ENCODE results near the gene DNAH7. TPM values are rescaled to one million over a fixed set of nuclear protein-coding genes. Genes with fewer than 3 reads are reported as not detected.

The DNAH7 gene
- total and polyA plus RNA-seq, 3 donors from 2014 or later = 14.9 to 27.1 (median 25.8) TPM

DNA sequence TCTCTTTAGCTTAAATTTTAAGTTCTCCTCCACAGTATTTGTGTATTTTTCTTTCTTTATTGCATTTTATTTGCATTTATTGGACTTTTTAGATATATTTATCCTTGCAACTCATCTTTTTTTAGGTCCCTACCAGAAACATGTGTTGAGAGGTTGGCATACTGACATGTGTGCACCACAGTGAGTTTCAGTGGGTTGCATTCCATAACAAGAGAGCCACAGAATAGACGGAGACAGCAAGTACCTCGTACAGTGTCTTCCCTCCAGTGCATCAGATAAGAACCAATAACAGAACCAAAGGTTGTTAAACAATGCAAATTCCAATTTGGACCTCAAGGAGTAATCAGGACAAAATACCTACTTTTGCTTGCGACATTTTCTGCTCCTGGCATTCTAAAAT lies 111.9 kb downstream of the DNAH7 start:
- intact Hi-C loops (cut with DNase I; ENCODE audit: low total_unique reads) = no loop called here
- Histone ChIP-seq H3K36me3 (ENCODE audit: low read depth, missing control alignments) (no peaks in the 10 kb centered on the region), H3K9me3 (no peaks in the 10 kb centered on the region), H3K27ac (no peak overlapping the region), H3K27me3 (no peaks in the 10 kb centered on the region), H3K4me3 (no peak overlapping the region), H3K4me1 (no peaks in the 10 kb centered on the region)
- TF ChIP-seq, protein P1, sequence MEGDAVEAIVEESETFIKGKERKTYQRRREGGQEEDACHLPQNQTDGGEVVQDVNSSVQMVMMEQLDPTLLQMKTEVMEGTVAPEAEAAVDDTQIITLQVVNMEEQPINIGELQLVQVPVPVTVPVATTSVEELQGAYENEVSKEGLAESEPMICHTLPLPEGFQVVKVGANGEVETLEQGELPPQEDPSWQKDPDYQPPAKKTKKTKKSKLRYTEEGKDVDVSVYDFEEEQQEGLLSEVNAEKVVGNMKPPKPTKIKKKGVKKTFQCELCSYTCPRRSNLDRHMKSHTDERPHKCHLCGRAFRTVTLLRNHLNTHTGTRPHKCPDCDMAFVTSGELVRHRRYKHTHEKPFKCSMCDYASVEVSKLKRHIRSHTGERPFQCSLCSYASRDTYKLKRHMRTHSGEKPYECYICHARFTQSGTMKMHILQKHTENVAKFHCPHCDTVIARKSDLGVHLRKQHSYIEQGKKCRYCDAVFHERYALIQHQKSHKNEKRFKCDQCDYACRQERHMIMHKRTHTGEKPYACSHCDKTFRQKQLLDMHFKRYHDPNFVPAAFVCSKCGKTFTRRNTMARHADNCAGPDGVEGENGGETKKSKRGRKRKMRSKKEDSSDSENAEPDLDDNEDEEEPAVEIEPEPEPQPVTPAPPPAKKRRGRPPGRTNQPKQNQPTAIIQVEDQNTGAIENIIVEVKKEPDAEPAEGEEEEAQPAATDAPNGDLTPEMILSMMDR (IDR thresholded peaks at IDR 0.05) = no peak
- no peak for DNase-seq
- WGBS, 2 donors = 92% methylated on average over 3 of the region's 3 CpGs

DNA sequence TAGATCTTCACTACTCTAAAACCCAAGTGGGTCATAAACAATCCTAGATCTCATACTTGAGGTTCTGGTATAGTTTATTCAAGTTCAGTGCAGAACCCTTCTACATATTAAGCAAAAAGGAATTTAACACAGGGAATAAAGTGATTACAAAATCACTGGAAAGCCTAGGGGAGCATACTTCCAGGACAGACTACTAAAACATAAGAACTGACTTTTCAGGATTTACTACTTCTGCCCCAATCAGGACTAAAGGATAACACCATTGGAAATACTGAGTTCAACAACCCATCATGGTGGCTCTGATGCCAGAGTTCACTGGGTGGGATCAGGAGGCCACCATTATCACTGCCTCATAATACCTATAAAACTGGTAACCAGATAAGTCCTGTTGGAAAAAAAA lies 123.6 kb downstream of the DNAH7 start:
- TF ChIP-seq, protein P1 (IDR thresholded peaks at IDR 0.05) = no peak
- no peak for TF ChIP-seq POLR2A (IDR thresholded peaks at IDR 0.05)
- no peaks in the 10 kb centered on the region for H3K36me3 ChIP-seq (ENCODE audit: low read depth, missing control alignments)
- intact Hi-C loops (cut with DNase I; ENCODE audit: low total_unique reads) = no loop called here
- H3K4me3 ChIP-seq = no peak overlapping the region
- DNase-seq = no peak
- H3K27me3 ChIP-seq = no peaks in the 10 kb centered on the region
- no peaks in the 10 kb centered on the region for H3K4me1 ChIP-seq
- no peaks in the 10 kb centered on the region for H3K9me3 ChIP-seq
- no peak overlapping the region for H3K27ac ChIP-seq

DNA sequence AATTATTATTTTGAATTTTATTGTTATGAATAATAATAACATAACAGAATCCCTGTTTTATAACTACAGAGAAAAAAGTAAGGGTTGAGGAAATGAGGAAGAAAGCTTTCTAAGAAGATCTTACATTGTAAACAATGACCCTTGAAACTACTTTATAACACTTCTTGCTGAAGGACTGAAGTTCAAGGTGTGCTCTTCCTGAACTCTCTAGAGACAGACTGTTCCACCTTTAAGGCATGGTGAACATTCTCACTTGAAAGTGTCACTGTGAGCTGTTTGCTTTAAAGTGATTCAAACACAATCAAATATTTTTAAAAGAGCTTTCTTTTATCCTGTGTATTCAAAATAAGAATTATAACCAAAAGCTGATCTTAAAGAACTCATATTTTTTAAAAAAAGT lies 131.5 kb downstream of the DNAH7 start:
- H3K27ac ChIP-seq = no peak overlapping the region
- H3K36me3 ChIP-seq (ENCODE audit: low read depth, missing control alignments) = no peaks in the 10 kb centered on the region
- H3K4me3 ChIP-seq = no peak overlapping the region
- H3K4me1 ChIP-seq = no peaks in the 10 kb centered on the region
- no peak for DNase-seq
- intact Hi-C loops (cut with DNase I; ENCODE audit: low total_unique reads) = no loop called here
- TF ChIP-seq, protein P1 (IDR thresholded peaks at IDR 0.05) = no peak
- TF ChIP-seq POLR2A (IDR thresholded peaks at IDR 0.05) = no peak
- no peaks in the 10 kb centered on the region for H3K9me3 ChIP-seq
- H3K27me3 ChIP-seq = no peaks in the 10 kb centered on the region

DNA sequence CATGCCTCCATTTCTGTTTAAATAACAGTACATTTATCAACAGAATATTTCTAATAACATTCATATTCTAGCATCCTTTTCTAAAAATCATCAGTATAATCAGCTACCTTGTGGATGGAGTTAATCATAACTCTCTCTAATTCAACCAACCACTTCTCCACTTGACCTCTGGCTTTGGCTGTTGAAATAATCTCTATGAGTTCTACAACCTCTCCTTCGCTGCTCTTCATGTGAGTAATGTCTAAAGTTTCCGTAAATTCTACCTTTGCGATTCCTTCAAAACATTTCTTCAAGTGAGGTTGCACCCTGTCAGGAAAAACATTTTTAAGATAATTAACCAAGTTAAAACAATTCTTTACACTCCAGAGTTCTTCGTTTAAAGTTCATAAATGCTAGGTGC lies 134.2 kb downstream of the DNAH7 start:
- H3K4me1 ChIP-seq = no peaks in the 10 kb centered on the region

DNA sequence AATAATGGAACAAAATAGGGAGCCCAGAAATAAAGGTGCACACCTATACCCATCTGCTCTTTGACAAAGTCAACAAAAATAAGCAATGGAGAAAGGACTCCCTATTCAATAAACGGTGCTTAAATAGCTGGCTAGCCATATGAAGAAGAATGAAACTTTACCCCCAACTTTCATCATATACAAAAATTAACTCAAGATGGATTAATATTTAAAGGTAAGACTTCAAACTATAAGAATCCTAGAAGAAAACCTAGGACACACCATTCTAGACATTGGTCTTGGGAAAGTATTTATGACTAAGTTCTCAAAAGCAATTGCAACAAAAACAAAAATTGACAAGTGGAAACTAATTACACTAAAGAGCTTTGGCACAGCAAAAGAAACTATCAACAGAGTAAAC lies 139.1 kb downstream of the DNAH7 start:
- no peak overlapping the region for H3K4me3 ChIP-seq
- TF ChIP-seq POLR2A (IDR thresholded peaks at IDR 0.05) = no peak
- TF ChIP-seq, protein P1 (IDR thresholded peaks at IDR 0.05) = no peak
- no peak overlapping the region for H3K27ac ChIP-seq
- H3K36me3 ChIP-seq (ENCODE audit: low read depth, missing control alignments) = no peaks in the 10 kb centered on the region
- H3K4me1 ChIP-seq = no peaks in the 10 kb centered on the region
- H3K9me3 ChIP-seq = no peaks in the 10 kb centered on the region
- DNase-seq = no peak
- WGBS, 2 donors = 86% methylated on average over 1 of the region's 1 CpG
- intact Hi-C loops (cut with DNase I; ENCODE audit: low total_unique reads) = no loop called here
- no peaks in the 10 kb centered on the region for H3K27me3 ChIP-seq

More for the DNA sequence above, 134.2 kb downstream of the DNAH7 start:
- Histone ChIP-seq H3K27me3 (no peaks in the 10 kb centered on the region), H3K9me3 (no peaks in the 10 kb centered on the region), H3K4me3 (no peak overlapping the region), H3K27ac (no peak overlapping the region), H3K36me3 (ENCODE audit: low read depth, missing control alignments) (no peaks in the 10 kb centered on the region)
- intact Hi-C loops (cut with DNase I; ENCODE audit: low total_unique reads) = no loop called here
- WGBS, 2 donors = 91 to 97% methylated on average over 4 of the region's 4 CpGs
- no peak for DNase-seq
- TF ChIP-seq, protein P1 (IDR thresholded peaks at IDR 0.05) = no peak
- TF ChIP-seq POLR2A (IDR thresholded peaks at IDR 0.05) = no peak

Measured in testis (tissue), 3 donors.